GM12878 (cell line): ENCODE results near the gene TNRC6C.

ENCODE experiments used
- CREB1 ChIP-seq: IDR thresholded peaks from 2 replicates; pipeline ENCODE4 v1.6.1; 2012; ENCODE audit warnings: low read depth, mild to moderate bottlenecking, inconsistent platforms
- EP300 ChIP-seq, 2 experiments: fragments of 150-350 bp in 1 of 2; IDR thresholded peaks; 2 replicates each; pipeline ENCODE4 v1.6.1; 2011 to 2012; ENCODE audit warnings: low read depth in 2 of 2, low read length in 2 of 2, borderline replicate concordance in 1 of 2, improper control_type of control experiment in 1 of 2, inconsistent platforms in 1 of 2; ENCODE audit not compliant: control insufficient read depth in 1 of 2
- IRF4 ChIP-seq: IDR thresholded peaks from 2 replicates; pipeline ENCODE4 v1.6.1; 2011; ENCODE audit warnings: low read depth, low read length
- POLR2A ChIP-seq: IDR thresholded peaks from 2 replicates; pipeline ENCODE4 v1.6.1; 2011; ENCODE audit warnings: low read depth, mild to moderate bottlenecking, low read length
- POLR2AphosphoS2 ChIP-seq: IDR thresholded peaks from 2 replicates; pipeline ENCODE4 v1.6.1; 2011; ENCODE audit warnings: low read depth, mild to moderate bottlenecking, low read length, improper control_type of control experiment, moderate library complexity
- RAD21 ChIP-seq: IDR thresholded peaks from 2 replicates; pipeline ENCODE4 v1.6.1; 2011; ENCODE audit warnings: mild to moderate bottlenecking, low read depth, low read length, moderate library complexity; ENCODE audit not compliant: insufficient read depth
- RB1 ChIP-seq: fragments of 450-650 bp; formaldehyde crosslinking; IDR thresholded peaks from 2 replicates; pipeline ENCODE4 v1.6.1; 2017; ENCODE audit warnings: mild to moderate bottlenecking, borderline replicate concordance
- RBBP5 ChIP-seq: fragments of 200-600 bp; sonication (generic); conservative IDR thresholded peaks from 2 replicates; pipeline ENCODE4 v1.6.1; 2016
- RFX5 ChIP-seq: IDR thresholded peaks from 2 replicates; pipeline ENCODE4 v1.6.1; 2011; ENCODE audit warnings: low read depth, low read length, improper control_type of control experiment
- SIX5 ChIP-seq: IDR thresholded peaks from 2 replicates; pipeline ENCODE4 v1.6.1; 2011; ENCODE audit warnings: mild to moderate bottlenecking, low read depth, low read length, moderate library complexity; ENCODE audit not compliant: severe bottlenecking
- TAF1 ChIP-seq: IDR thresholded peaks from 2 replicates; pipeline ENCODE4 v1.6.1; 2011; ENCODE audit warnings: mild to moderate bottlenecking, low read depth, low read length, borderline replicate concordance
- TF ChIP-seq, protein P1 (sequence below): IDR thresholded peaks from 2 replicates; pipeline ENCODE4 v1.6.1; 2012; ENCODE audit warnings: mild to moderate bottlenecking, low read depth, low read length
- TF ChIP-seq, protein P2 (sequence below), 3 experiments: IDR thresholded peaks in 2 of 3; conservative IDR thresholded peaks in 1 of 3; 2 replicates each; pipeline ENCODE4 v1.5.1; 2011; ENCODE audit warnings: low read depth in 3 of 3, low read length in 3 of 3, mild to moderate bottlenecking in 3 of 3, control low read depth in 2 of 3, moderate library complexity in 2 of 3, inconsistent platforms in 1 of 3, mixed read lengths in 1 of 3; ENCODE audit not compliant: control insufficient read depth in 2 of 3, insufficient read depth in 1 of 3; ENCODE audit errors: extremely low read depth in 1 of 3
- TF ChIP-seq, protein P3 (sequence below): fragments of 450-650 bp; IDR thresholded peaks from 2 replicates; pipeline ENCODE4 v1.6.1; 2017; ENCODE audit warnings: mild to moderate bottlenecking

DNA sequence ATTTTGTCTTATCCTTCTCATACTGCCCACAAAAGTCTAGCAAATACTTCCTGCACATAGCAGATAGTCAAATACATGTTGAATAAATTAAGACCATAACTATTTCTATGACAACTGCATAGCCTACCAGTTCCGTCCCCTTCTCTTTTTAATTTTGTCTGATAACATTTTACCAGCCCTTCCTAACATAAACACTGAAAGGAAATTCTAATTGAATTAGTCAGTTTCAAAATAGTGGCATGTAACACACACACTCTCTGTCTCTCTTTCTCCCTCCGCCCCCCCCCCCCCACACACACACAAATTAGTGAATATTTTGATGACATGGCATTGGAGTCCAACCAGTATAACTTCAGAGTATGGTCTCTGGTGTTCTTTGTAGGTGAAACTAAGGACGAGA lies 41.8 kb downstream of the TNRC6C start:
- TF ChIP-seq, protein P1, sequence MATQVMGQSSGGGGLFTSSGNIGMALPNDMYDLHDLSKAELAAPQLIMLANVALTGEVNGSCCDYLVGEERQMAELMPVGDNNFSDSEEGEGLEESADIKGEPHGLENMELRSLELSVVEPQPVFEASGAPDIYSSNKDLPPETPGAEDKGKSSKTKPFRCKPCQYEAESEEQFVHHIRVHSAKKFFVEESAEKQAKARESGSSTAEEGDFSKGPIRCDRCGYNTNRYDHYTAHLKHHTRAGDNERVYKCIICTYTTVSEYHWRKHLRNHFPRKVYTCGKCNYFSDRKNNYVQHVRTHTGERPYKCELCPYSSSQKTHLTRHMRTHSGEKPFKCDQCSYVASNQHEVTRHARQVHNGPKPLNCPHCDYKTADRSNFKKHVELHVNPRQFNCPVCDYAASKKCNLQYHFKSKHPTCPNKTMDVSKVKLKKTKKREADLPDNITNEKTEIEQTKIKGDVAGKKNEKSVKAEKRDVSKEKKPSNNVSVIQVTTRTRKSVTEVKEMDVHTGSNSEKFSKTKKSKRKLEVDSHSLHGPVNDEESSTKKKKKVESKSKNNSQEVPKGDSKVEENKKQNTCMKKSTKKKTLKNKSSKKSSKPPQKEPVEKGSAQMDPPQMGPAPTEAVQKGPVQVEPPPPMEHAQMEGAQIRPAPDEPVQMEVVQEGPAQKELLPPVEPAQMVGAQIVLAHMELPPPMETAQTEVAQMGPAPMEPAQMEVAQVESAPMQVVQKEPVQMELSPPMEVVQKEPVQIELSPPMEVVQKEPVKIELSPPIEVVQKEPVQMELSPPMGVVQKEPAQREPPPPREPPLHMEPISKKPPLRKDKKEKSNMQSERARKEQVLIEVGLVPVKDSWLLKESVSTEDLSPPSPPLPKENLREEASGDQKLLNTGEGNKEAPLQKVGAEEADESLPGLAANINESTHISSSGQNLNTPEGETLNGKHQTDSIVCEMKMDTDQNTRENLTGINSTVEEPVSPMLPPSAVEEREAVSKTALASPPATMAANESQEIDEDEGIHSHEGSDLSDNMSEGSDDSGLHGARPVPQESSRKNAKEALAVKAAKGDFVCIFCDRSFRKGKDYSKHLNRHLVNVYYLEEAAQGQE = no peak
- TF ChIP-seq TAF1 (no peak), EP300 (IDR thresholded peaks at IDR 0.05; ENCODE audit: borderline replicate concordance in 1 of 2, control insufficient read depth in 1 of 2, low read depth in 2 of 2, low read length in 2 of 2) (no peak), IRF4 (no peak), POLR2A (no peak), RB1 (no peak), CREB1 (no peak), POLR2AphosphoS2 (no peak), SIX5 (no peak), RFX5 (no peak), RAD21 (no peak), RBBP5 (no peak)
- TF ChIP-seq, protein P2, sequence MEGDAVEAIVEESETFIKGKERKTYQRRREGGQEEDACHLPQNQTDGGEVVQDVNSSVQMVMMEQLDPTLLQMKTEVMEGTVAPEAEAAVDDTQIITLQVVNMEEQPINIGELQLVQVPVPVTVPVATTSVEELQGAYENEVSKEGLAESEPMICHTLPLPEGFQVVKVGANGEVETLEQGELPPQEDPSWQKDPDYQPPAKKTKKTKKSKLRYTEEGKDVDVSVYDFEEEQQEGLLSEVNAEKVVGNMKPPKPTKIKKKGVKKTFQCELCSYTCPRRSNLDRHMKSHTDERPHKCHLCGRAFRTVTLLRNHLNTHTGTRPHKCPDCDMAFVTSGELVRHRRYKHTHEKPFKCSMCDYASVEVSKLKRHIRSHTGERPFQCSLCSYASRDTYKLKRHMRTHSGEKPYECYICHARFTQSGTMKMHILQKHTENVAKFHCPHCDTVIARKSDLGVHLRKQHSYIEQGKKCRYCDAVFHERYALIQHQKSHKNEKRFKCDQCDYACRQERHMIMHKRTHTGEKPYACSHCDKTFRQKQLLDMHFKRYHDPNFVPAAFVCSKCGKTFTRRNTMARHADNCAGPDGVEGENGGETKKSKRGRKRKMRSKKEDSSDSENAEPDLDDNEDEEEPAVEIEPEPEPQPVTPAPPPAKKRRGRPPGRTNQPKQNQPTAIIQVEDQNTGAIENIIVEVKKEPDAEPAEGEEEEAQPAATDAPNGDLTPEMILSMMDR (IDR thresholded peaks at IDR 0.05 in 2 of 3, conservative IDR thresholded peaks at IDR 0.05 in 1 of 3; ENCODE audit: control insufficient read depth in 2 of 3, extremely low read depth in 1 of 3, insufficient read depth in 1 of 3, low read depth in 3 of 3, low read length in 3 of 3) = no peak
- TF ChIP-seq, protein P3, sequence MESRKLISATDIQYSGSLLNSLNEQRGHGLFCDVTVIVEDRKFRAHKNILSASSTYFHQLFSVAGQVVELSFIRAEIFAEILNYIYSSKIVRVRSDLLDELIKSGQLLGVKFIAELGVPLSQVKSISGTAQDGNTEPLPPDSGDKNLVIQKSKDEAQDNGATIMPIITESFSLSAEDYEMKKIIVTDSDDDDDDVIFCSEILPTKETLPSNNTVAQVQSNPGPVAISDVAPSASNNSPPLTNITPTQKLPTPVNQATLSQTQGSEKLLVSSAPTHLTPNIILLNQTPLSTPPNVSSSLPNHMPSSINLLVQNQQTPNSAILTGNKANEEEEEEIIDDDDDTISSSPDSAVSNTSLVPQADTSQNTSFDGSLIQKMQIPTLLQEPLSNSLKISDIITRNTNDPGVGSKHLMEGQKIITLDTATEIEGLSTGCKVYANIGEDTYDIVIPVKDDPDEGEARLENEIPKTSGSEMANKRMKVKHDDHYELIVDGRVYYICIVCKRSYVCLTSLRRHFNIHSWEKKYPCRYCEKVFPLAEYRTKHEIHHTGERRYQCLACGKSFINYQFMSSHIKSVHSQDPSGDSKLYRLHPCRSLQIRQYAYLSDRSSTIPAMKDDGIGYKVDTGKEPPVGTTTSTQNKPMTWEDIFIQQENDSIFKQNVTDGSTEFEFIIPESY = no peak
